ENCODE data around the gene SRBD1.

The SRBD1 gene

GRCh38 chr2:45625824-45626223 is 14.8 kb upstream of the SRBD1 start:
- no peak for DNase-seq (ENCODE audit: extremely low read depth, low read depth)
- H3K4me3 ChIP-seq (replicated peaks; ENCODE audit: low read depth, low read length) = no peak overlapping the region
- TF ChIP-seq, protein P1, sequence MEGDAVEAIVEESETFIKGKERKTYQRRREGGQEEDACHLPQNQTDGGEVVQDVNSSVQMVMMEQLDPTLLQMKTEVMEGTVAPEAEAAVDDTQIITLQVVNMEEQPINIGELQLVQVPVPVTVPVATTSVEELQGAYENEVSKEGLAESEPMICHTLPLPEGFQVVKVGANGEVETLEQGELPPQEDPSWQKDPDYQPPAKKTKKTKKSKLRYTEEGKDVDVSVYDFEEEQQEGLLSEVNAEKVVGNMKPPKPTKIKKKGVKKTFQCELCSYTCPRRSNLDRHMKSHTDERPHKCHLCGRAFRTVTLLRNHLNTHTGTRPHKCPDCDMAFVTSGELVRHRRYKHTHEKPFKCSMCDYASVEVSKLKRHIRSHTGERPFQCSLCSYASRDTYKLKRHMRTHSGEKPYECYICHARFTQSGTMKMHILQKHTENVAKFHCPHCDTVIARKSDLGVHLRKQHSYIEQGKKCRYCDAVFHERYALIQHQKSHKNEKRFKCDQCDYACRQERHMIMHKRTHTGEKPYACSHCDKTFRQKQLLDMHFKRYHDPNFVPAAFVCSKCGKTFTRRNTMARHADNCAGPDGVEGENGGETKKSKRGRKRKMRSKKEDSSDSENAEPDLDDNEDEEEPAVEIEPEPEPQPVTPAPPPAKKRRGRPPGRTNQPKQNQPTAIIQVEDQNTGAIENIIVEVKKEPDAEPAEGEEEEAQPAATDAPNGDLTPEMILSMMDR (IDR thresholded peaks at IDR 0.05; ENCODE audit: low read depth, low read length, missing control alignments) = no peak

DNA sequence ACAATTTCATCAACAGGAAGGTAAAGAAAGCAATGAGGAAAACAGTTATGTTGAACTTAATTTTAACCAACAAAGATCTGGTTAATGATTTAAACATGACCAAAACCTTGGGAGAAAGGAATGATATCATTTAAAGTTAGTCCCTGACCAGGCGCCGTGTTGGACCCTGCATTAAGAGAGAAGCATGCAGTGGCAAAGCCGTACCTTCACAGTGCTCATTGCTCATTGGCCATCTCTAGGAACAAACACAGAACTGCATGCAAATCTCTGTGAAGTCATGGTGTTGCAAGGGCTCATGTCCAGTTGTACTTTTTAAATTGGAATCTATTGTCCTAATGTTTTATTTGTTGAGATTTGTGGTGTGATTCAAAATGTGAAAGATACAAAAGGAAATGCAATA is 12.0 kb upstream of the SRBD1 start:
- H3K4me3 ChIP-seq (replicated peaks; ENCODE audit: low read depth, low read length) = no peak overlapping the region
- TF ChIP-seq, protein P1 (IDR thresholded peaks at IDR 0.05; ENCODE audit: low read depth, low read length, missing control alignments) = no peak
- DNase-seq (ENCODE audit: extremely low read depth, low read depth) = no peak

DNA sequence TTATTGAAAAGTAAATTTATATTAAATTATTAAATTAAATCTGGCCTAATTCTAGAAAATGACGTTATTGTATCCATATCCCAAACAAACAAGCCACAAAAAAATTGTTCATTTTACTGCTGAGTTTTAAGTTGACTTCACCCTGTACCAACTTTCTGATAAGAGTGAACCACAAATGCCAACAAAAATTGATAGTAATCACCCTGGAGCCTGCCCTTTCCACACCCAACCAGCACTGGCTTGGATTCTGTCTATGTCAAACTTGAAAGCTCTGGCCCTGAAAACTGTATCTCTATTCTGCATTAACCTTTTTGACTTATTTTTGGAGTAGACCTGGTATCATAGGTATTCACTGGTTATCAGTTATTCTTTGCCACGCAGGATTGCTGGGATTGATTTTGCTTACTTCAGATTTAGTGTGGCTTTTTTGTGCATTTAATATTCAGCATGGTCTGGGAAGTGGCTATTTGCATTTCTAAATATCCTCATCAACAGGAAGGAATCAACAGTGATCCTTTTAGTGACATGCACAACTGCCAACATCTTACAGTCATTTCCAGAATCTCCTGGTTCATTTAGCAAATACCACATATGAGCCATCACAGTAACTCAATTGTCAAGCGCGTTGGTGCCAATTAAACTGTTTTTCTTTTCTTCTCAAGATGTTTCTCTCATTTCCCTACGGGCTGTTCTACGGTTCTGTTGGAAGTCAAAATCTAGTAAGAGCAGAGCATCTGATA is 11.4 kb upstream of the SRBD1 start:
- TF ChIP-seq, protein P1 (IDR thresholded peaks at IDR 0.05; ENCODE audit: low read depth, low read length, missing control alignments) = no peak
- no peak for DNase-seq (ENCODE audit: extremely low read depth, low read depth)

GRCh38 chr2:45617496-45617895 is 6.4 kb upstream of the SRBD1 start:
- TF ChIP-seq, protein P1 (IDR thresholded peaks at IDR 0.05; ENCODE audit: low read depth, low read length, missing control alignments) = no peak
- H3K4me3 ChIP-seq (replicated peaks; ENCODE audit: low read depth, low read length) = no peak overlapping the region
- no peak for DNase-seq (ENCODE audit: extremely low read depth, low read depth)

More for the DNA sequence above, 11.4 kb upstream of the SRBD1 start:
- no peak overlapping the region for H3K4me3 ChIP-seq (replicated peaks; ENCODE audit: low read depth, low read length)

DNA sequence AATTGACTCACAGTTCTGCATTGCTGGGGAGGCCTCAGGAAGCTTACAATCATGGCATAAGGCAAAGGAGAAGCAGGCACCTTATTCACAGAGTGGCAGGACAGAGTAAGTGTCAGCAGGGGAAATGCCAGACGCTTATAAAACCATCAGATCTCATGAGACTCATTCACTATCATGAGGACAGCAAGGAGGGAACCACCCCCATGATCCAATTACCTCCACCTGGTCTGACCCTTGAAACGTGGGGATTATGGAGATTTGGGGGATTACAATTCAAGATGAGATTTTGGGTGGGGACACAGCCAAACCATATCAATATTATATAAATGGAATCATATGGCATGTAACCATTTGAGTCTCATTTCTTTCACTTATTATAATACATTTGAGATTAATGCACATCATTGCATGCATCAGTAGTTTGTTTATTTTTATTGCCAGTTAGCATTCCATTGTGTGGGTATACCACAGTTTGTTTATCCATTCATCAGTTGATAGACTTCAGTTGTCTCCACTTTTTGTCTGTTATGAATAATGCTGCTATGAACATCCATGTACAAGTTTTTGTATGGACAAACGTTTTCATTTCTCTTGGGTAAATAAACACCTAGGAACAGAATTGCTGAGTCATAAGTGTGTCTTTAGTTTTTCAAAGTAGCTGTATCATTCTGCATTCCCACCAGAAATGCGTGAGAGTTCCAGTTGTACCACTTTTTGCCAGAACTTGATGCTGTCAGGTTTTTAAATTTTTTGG is 5.8 kb upstream of the SRBD1 start:
- no peak overlapping the region for H3K4me3 ChIP-seq (replicated peaks; ENCODE audit: low read depth, low read length)
- TF ChIP-seq, protein P1 (IDR thresholded peaks at IDR 0.05; ENCODE audit: low read depth, low read length, missing control alignments) = no peak
- DNase-seq (ENCODE audit: extremely low read depth, low read depth) = peak; percentile 11

GRCh38 chr2:45614871-45615415 is 3.9 kb upstream of the SRBD1 start:
- no peak overlapping the region for H3K4me3 ChIP-seq (replicated peaks; ENCODE audit: low read depth, low read length)
- no peak for DNase-seq (ENCODE audit: extremely low read depth, low read depth)
- TF ChIP-seq, protein P1 (IDR thresholded peaks at IDR 0.05; ENCODE audit: low read depth, low read length, missing control alignments) = no peak

Data from HFF-Myc (cell line).